ENCODE results near the gene CIT. TPM values are rescaled to one million over a fixed set of nuclear protein-coding genes. Genes with fewer than 3 reads are reported as not detected.

Gene CIT
- total and polyA plus RNA-seq, 4 donors = 0.31 to 24.7 (median 1.8) TPM

- Histone ChIP-seq H3K4me1 (ENCODE audit: control insufficient read depth in 4 of 4, insufficient read depth in 4 of 4, low read length in 3 of 4) (peaks cover 0 to 3% (median under 1%) of the 10 kb centered on the region in 4 donors), H3K9me3 (ENCODE audit: control insufficient read depth in 4 of 4, low read length in 3 of 4) (no peaks in the 10 kb centered on the region), H3K27me3 (ENCODE audit: control insufficient read depth in 4 of 4, insufficient read depth in 4 of 4, low read length in 3 of 4) (no peaks in the 10 kb centered on the region), H3K27ac (ENCODE audit: low read depth in 1 of 2, low read length in 2 of 2) (no peak overlapping the region), H3K9ac (ENCODE audit: low read depth in 1 of 2, low read length in 2 of 2) (no peak overlapping the region), H3K4me3 (ENCODE audit: low read depth in 1 of 3, low read length in 3 of 3) (no peak overlapping the region), H3K36me3 (ENCODE audit: control insufficient read depth in 4 of 4, insufficient read depth in 3 of 4, low read depth in 1 of 4, low read length in 3 of 4) (no peaks in the 10 kb centered on the region)
- WGBS = 95% methylated on average over 6 of the region's 6 CpGs
- no peak for DNase-seq (ENCODE audit: low spot score)
- TF ChIP-seq FOXA1 (IDR thresholded peaks at IDR 0.05) (no peak), JUND (IDR thresholded peaks at IDR 0.05) (no peak), ATF3 (IDR thresholded peaks at IDR 0.05) (no peak), SP1 (IDR thresholded peaks at IDR 0.05) (no peak), FOXA2 (IDR thresholded peaks at IDR 0.05) (no peak), CTCF (IDR thresholded peaks at IDR 0.05; ENCODE audit: low read depth, low read length, missing input control) (no peak), MAX (IDR thresholded peaks at IDR 0.05) (no peak), YY1 (IDR thresholded peaks at IDR 0.05) (no peak)
Measured at GRCh38 chr12:119783787-119784186, 93.3 kb downstream of the CIT start.

- no peak for TF ChIP-seq MAX (IDR thresholded peaks at IDR 0.05)
- TF ChIP-seq GABPA (IDR thresholded peaks at IDR 0.05 in 1 of 2, conservative IDR thresholded peaks at IDR 0.05 in 1 of 2) = no peak
- no peak for TF ChIP-seq RXRA (IDR thresholded peaks at IDR 0.05)
- no peak for TF ChIP-seq EGR1 (IDR thresholded peaks at IDR 0.05; ENCODE audit: low read depth in 2 of 2)
- no peak for TF ChIP-seq FOXA1 (IDR thresholded peaks at IDR 0.05)
- no peak for TF ChIP-seq RAD21 (IDR thresholded peaks at IDR 0.05)
- TF ChIP-seq HNF4A (conservative IDR thresholded peaks at IDR 0.05) = no peak
- no peak for TF ChIP-seq YY1 (IDR thresholded peaks at IDR 0.05)
- TF ChIP-seq HNF4G (IDR thresholded peaks at IDR 0.05) = no peak
- TF ChIP-seq FOXA2 (IDR thresholded peaks at IDR 0.05) = no peak
- no peak for TF ChIP-seq ZBTB33 (IDR thresholded peaks at IDR 0.05)
- no peak for TF ChIP-seq REST (IDR thresholded peaks at IDR 0.05)
- TF ChIP-seq SP1 (IDR thresholded peaks at IDR 0.05) = no peak
- no peak for TF ChIP-seq TAF1 (conservative IDR thresholded peaks at IDR 0.05)
- no peak for TF ChIP-seq JUND (IDR thresholded peaks at IDR 0.05)
- H3K27ac ChIP-seq (ENCODE audit: low read depth in 1 of 2, low read length in 2 of 2) = no peak overlapping the region
- no peak for DNase-seq (ENCODE audit: low spot score)
- no peak overlapping the region for H3K4me3 ChIP-seq (ENCODE audit: low read depth in 1 of 3, low read length in 3 of 3)
- 91% methylated on average over 2 of the region's 2 CpGs for WGBS
- peaks cover 0 to 3% (median under 1%) of the 10 kb centered on the region in 4 donors for H3K4me1 ChIP-seq (ENCODE audit: control insufficient read depth in 4 of 4, insufficient read depth in 4 of 4, low read length in 3 of 4)
- H3K9me3 ChIP-seq (ENCODE audit: control insufficient read depth in 4 of 4, low read length in 3 of 4) = no peaks in the 10 kb centered on the region
- H3K9ac ChIP-seq (ENCODE audit: low read depth in 1 of 2, low read length in 2 of 2) = no peak overlapping the region
- no peaks in the 10 kb centered on the region for H3K27me3 ChIP-seq (ENCODE audit: control insufficient read depth in 4 of 4, insufficient read depth in 4 of 4, low read length in 3 of 4)
- no peaks in the 10 kb centered on the region for H3K36me3 ChIP-seq (ENCODE audit: control insufficient read depth in 4 of 4, insufficient read depth in 3 of 4, low read depth in 1 of 4, low read length in 3 of 4)
Measured at GRCh38 chr12:119781804-119782203, 95.3 kb downstream of the CIT start.
